GM18870 (cell line): ENCODE data around the gene SCN4B.

Source experiments
- ATAC-seq: cut with Tn5 transposase; IDR thresholded peaks from one replicate; pipeline ENCODE4 v1.9.1; 2021; ENCODE audit warnings: moderate library complexity; ENCODE audit not compliant: unreplicated experiment

The SCN4B gene

GRCh38 chr11:118132385-118133151 is 20.1 kb downstream of the SCN4B start:
- ATAC-seq = no peak

DNA sequence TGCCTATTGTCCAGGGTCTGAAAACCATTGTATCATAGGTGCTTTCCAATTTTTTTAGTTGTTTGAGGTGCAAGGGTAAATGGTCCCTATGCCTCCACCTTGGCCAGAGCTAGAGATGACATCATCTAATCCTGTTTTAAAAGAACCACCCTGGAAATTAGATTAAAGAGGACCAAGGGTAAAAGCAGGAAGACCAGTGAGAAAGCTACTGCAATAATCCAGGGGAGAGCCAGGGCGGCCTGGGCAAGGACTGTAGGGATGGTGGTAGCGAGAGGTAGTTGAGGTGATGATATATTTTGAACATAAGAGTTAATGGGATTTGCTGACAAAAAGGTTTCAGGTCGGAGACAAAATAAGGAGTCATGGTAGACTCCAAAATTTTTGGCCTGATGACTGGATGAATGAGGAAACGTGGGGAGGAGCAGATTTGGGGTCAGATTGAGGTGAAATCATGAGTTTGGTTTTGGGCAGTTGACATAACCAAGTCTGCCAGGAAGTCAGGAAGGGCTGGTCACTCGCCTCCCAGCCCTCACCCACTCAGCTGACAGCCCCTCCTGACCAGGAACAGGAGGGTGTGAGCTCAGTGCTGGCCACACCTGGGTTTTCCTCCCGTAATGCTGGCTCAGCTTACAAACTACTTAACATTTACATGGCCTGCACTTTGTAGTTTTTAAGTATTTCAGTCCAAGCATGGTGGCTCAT is 23.0 kb downstream of the SCN4B start:
- no peak for ATAC-seq

DNA sequence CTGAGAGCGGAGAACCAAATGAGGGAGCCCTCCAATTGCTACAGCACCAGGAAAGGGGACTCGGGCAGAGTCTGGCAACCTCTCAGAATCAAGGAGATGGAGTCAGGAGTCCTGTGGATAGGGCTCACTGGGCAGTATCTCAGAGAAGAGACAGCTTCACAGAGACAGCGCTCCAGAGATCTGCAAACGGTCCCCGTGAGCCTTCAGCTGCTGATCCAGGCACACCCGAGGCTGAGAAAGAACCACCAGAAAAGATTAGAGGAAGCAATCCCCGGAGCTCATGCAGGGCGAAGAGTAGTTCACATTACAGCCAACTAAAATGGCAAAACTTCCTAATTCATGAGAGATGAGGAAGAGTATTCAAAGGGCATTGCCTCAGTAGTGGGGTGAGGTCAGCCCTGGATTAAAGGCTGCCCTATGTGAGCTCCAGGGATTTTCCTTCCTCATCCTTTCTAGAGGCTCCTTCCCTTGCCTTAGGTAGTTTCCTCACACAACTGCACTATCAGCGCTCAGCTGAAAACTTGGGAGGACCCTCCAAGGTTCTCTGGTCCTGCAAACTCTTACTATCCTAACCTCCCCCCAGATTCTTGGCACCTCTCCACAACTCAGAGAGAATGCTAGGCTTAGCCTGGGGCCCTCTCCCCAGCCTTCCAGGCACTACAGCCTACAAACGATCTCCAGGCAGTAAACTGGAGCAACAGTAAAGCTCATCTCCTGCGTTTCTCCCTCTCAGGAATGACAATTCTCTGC is 23.7 kb downstream of the SCN4B start:
- no peak for ATAC-seq

GRCh38 chr11:118128310-118128709 is 24.3 kb downstream of the SCN4B start:
- no peak for ATAC-seq

- no peak for ATAC-seq
These were observed 26.4 kb downstream of the SCN4B start for GRCh38 chr11:118126082-118126838.

DNA sequence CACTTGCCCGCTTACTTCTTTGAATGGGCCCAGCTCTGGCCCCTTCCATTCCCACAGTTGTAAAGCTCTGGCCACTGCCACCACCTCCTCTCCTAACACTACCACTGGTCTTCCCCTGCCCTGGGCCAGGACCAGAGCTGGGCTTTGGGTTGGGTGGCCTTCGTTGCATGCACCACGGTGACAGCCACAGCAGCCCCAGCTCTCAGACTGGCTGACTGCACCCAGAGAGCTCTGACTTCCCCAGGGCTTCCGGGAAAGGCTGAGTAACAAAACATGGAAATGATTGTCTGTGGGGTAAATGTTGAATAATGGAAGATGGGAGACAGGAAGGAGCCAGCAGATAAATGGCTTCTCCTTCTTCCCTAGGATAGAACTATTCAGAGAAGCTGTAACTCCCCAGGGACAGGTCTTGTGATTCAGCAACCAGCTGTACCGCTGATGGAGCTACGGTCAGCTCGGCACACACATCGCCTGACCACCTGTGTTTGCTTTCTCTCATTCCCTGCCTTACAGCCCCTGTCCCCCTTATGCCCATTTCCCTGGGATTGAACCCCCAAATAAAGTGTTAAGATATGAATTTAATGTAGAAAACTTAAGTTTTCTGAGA is 27.6 kb downstream of the SCN4B start:
- ATAC-seq = no peak

GRCh38 chr11:118120793-118121192 is 31.8 kb downstream of the SCN4B start:
- no peak for ATAC-seq

- no peak for ATAC-seq
These were observed 34.6 kb downstream of the SCN4B start for GRCh38 chr11:118117790-118118601.

DNA sequence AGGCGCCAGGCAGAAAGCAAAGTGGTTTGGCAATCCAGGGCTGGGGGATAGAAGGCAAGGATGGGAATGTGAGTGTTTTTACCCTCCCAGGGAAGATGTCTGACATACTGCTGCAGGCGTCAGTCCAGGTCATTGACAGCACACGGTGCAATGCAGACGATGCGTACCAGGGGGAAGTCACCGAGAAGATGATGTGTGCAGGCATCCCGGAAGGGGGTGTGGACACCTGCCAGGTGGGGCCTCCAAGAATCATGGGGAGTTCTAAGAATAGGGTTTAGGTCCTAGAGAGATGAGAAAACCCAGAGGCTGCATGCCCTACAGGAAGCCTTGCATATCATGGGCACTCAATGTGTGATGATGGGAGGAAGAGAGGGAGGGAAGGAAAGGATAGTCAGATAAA is 37.6 kb downstream of the SCN4B start:
- no peak for ATAC-seq

GRCh38 chr11:118114266-118114665 is 38.4 kb downstream of the SCN4B start:
- ATAC-seq = no peak

- ATAC-seq = no peak
These were observed 39.8 kb downstream of the SCN4B start for GRCh38 chr11:118112711-118113430.

DNA sequence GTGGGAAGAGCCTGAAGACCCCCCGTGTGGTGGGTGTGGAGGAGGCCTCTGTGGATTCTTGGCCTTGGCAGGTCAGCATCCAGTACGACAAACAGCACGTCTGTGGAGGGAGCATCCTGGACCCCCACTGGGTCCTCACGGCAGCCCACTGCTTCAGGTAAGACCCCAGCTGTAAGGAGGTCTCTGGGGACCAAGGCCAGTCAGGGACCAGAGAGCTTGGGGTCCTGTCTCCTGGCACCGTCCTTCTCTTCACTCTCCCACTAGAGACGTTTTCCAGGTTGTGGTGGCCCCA is 40.9 kb downstream of the SCN4B start:
- no peak for ATAC-seq

DNA sequence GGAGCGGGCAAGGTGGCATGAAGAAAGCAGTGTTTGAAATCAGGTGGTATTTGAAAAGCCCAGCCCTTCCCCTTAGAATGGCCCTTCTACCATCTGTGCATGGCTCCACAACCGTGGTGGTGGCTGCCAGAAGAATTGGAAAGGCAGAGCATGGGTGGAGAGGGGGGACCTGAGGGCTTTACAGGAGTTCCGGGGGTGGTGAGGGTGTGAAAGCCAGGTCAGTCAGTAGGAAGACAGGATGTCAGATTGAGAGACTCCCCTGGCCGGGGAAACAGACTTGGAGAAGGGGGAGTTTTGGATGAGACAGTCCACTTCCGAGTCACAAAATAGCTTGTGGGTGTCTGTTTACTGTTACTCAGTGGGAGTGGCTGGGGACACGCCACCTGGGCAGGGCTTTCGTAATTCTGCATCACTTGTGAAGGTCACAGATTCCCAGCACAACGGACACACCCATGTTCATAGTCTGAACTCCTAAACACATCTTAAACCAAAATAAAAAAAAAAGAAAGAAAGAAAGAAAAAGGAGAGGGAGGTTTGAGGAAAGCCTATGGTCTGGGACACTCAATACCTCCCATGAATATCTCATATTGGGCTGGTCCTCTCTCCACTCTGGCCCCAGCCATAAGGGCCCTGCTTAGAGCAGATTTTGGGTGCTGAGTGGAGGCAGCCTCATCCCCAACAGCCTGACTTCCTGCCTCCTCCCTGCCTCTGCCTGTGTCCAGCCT is 41.4 kb downstream of the SCN4B start:
- ATAC-seq = no peak

GRCh38 chr11:118109231-118109630 is 43.4 kb downstream of the SCN4B start:
- ATAC-seq = no peak

DNA sequence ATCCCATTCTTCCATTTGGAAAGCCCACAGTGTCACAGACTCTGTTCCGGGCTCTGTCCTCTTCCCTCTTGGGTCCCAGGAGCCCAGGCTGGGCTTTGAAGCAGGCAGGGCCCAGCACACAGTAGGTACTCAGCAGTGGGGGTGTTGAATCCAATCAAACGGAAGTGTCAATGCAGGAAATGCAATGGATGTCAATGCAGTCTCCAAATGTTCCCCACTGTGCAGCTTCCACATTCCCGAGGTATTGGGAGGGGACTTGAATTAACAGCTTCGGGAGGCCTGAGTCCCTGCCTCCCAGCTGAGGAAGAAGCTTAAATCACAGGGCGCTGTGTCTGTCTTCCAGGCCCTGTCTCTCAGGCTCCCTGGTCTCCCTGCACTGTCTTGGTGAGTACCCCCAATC is 44.1 kb downstream of the SCN4B start:
- ATAC-seq = no peak

- no peak for ATAC-seq
These were observed 45.8 kb downstream of the SCN4B start for GRCh38 chr11:118106789-118107335.

DNA sequence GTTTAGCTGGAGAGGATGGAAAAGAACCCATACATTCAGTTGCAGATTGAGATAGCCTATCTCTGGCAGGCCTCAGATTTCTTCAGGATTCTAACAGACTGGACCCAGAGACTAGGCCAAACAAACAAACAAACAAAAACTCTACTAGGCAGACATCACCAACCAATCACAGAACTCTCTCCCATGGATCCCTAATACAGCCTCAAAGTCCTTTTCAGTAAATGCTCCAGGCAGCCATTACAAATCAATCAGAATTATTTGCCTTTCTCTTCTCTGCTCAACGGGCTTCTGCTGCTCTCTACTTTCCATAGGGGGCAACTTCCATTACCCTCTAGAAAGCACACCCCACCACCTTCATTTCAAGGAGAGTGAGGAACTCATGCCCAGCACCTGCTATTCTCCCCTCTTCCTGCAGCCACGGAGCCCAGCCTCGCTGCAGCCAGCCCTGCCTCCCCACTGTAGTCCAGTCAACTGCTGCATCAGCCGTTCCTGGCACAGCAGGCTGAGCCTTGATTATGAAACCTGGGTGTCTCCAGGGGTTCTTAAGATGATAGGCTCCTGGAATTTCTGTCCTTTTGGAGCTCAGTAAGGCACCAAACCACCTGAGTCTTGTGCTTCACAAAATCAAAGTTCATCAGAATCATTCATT is 46.8 kb downstream of the SCN4B start:
- ATAC-seq = no peak

- ATAC-seq = no peak
These were observed 48.1 kb downstream of the SCN4B start for GRCh38 chr11:118104491-118104890.
